ENCODE measurements around the gene ANXA2.

DNA sequence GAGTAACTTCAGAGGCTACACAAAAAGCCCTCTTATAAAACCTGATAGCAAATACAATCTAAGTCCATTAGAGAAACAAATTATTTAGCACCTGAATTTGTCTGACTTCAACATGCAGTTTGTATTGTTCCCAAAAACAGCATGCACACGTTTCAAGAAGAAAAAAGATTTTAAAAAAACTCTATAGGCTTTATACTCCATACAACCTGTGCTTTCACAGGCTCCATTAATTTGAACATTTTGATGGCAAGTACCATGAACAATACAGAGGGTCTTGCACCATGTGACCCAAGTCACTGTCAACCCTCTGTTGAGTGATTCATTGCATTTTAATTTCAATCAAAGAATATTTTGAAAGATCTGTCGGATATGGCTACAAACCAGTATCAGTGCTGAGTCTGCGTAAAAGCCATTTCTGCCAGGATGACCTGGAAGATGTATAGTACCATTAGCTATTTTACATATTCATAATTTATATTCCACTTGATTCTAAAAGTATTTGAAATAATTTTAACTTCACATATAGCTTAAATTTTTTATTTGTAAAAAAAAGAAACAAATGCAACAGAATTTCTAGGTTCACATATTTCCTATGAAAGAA is 13.2 kb downstream of the ANXA2 start:
- TF ChIP-seq RFX5 (IDR thresholded peaks at IDR 0.05; ENCODE audit: low read depth, low read length) (no peak), NRF1 (conservative IDR thresholded peaks at IDR 0.05; ENCODE audit: low read depth, low read length) (no peak), EZH2 (IDR thresholded peaks at IDR 0.05; ENCODE audit: borderline replicate concordance, control insufficient read depth, low read depth, low read length) (no peak), CREB1 (IDR thresholded peaks at IDR 0.05; ENCODE audit: low read depth) (no peak), KDM1A (IDR thresholded peaks at IDR 0.05; ENCODE audit: borderline replicate concordance) (no peak), GABPA (IDR thresholded peaks at IDR 0.05; ENCODE audit: low read depth) (no peak), POLR2A (IDR thresholded peaks at IDR 0.05; ENCODE audit: low read depth, low read length) (no peak), PAX8 (IDR thresholded peaks at IDR 0.05) (no peak)
- TF ChIP-seq, protein P1, sequence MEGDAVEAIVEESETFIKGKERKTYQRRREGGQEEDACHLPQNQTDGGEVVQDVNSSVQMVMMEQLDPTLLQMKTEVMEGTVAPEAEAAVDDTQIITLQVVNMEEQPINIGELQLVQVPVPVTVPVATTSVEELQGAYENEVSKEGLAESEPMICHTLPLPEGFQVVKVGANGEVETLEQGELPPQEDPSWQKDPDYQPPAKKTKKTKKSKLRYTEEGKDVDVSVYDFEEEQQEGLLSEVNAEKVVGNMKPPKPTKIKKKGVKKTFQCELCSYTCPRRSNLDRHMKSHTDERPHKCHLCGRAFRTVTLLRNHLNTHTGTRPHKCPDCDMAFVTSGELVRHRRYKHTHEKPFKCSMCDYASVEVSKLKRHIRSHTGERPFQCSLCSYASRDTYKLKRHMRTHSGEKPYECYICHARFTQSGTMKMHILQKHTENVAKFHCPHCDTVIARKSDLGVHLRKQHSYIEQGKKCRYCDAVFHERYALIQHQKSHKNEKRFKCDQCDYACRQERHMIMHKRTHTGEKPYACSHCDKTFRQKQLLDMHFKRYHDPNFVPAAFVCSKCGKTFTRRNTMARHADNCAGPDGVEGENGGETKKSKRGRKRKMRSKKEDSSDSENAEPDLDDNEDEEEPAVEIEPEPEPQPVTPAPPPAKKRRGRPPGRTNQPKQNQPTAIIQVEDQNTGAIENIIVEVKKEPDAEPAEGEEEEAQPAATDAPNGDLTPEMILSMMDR (IDR thresholded peaks at IDR 0.05 in 2 of 3, conservative IDR thresholded peaks at IDR 0.05 in 1 of 3; ENCODE audit: control insufficient read depth in 2 of 3, extremely low read depth in 1 of 3, insufficient read depth in 1 of 3, low read depth in 3 of 3, low read length in 3 of 3): no peak
- TF ChIP-seq, protein P2, sequence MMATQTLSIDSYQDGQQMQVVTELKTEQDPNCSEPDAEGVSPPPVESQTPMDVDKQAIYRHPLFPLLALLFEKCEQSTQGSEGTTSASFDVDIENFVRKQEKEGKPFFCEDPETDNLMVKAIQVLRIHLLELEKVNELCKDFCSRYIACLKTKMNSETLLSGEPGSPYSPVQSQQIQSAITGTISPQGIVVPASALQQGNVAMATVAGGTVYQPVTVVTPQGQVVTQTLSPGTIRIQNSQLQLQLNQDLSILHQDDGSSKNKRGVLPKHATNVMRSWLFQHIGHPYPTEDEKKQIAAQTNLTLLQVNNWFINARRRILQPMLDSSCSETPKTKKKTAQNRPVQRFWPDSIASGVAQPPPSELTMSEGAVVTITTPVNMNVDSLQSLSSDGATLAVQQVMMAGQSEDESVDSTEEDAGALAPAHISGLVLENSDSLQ (IDR thresholded peaks at IDR 0.05): no peak
